ENCODE measurements around the gene HSPA8. TPM values are rescaled to one million over a fixed set of nuclear protein-coding genes. Genes with fewer than 3 reads are reported as not detected.

The HSPA8 gene
- total RNA-seq, 2 donors from 2014 or later: 799 to 842 TPM

- DNase-seq (ENCODE audit: low spot score): no peak
- H3K9me3 ChIP-seq: no peaks in the 10 kb centered on the region
- intact Hi-C loops (cut with DNase I): loop anchor here (10.0 kb wide), 1 partner anchor 188 kb away; no protein-coding TSS in a partner anchor
- WGBS: 56% methylated on average over 5 of the region's 5 CpGs
- TF ChIP-seq CTCF (IDR thresholded peaks at IDR 0.05): no peak
- no peak for TF ChIP-seq POLR2AphosphoS5 (IDR thresholded peaks at IDR 0.05)
- TF ChIP-seq POLR2A (IDR thresholded peaks at IDR 0.05): no peak
- no peaks in the 10 kb centered on the region for H3K27me3 ChIP-seq (replicated peaks; ENCODE audit: insufficient read depth)
- no peak overlapping the region for H3K4me3 ChIP-seq
- no peak overlapping the region for H3K27ac ChIP-seq
- peaks cover 7% of the 10 kb centered on the region for H3K4me1 ChIP-seq (replicated peaks)
- H3K36me3 ChIP-seq: peaks cover 5 to 6% of the 10 kb centered on the region in 2 donors
These were observed 8.8 kb downstream of the HSPA8 start for GRCh38 chr11:123052901-123053721.

- TF ChIP-seq CTCF (IDR thresholded peaks at IDR 0.05) (no peak), POLR2AphosphoS5 (IDR thresholded peaks at IDR 0.05) (no peak), POLR2A (IDR thresholded peaks at IDR 0.05) (no peak)
- intact Hi-C loops (cut with DNase I): loop anchor here (10.0 kb wide), 1 partner anchor 187 kb away; no protein-coding TSS in a partner anchor
These were observed 10.3 kb downstream of the HSPA8 start for GRCh38 chr11:123051634-123052033.

GRCh38 chr11:123051146-123051545, 10.8 kb downstream of the HSPA8 start:
- Histone ChIP-seq H3K36me3 (peaks cover 0 to 3% of the 10 kb centered on the region in 2 donors), H3K4me1 (replicated peaks) (no peaks in the 10 kb centered on the region), H3K27me3 (replicated peaks; ENCODE audit: insufficient read depth) (no peaks in the 10 kb centered on the region), H3K4me3 (no peak overlapping the region), H3K9me3 (no peaks in the 10 kb centered on the region), H3K27ac (no peak overlapping the region)
- intact Hi-C loops (cut with DNase I): loop anchor here (10.0 kb wide), 1 partner anchor 186 kb away; no protein-coding TSS in a partner anchor
- TF ChIP-seq POLR2AphosphoS5 (IDR thresholded peaks at IDR 0.05): no peak
- no peak for TF ChIP-seq CTCF (IDR thresholded peaks at IDR 0.05)
- no peak for TF ChIP-seq POLR2A (IDR thresholded peaks at IDR 0.05)
- no peak for DNase-seq (ENCODE audit: low spot score)
- WGBS: 91% methylated on average over 9 of the region's 9 CpGs

More at GRCh38 chr11:123051634-123052033, 10.3 kb downstream of the HSPA8 start:
- no peaks in the 10 kb centered on the region for H3K9me3 ChIP-seq
- WGBS: 96% methylated on average over 4 of the region's 4 CpGs
- DNase-seq (ENCODE audit: low spot score): no peak
- peaks cover 0 to 6% of the 10 kb centered on the region in 2 donors for H3K36me3 ChIP-seq
- H3K27me3 ChIP-seq (replicated peaks; ENCODE audit: insufficient read depth): no peaks in the 10 kb centered on the region
- no peaks in the 10 kb centered on the region for H3K4me1 ChIP-seq (replicated peaks)
- no peak overlapping the region for H3K4me3 ChIP-seq
- H3K27ac ChIP-seq: no peak overlapping the region

GRCh38 chr11:123047947-123048293, 14.0 kb downstream of the HSPA8 start:
- intact Hi-C loops (cut with DNase I): no loop called here
- no peaks in the 10 kb centered on the region for H3K9me3 ChIP-seq
- H3K4me3 ChIP-seq: no peak overlapping the region
- H3K4me1 ChIP-seq (replicated peaks): no peaks in the 10 kb centered on the region
- DNase-seq (ENCODE audit: low spot score): no peak
- TF ChIP-seq POLR2A (IDR thresholded peaks at IDR 0.05): no peak
- TF ChIP-seq CTCF (IDR thresholded peaks at IDR 0.05): no peak
- TF ChIP-seq POLR2AphosphoS5 (IDR thresholded peaks at IDR 0.05): no peak
- H3K27me3 ChIP-seq (replicated peaks; ENCODE audit: insufficient read depth): no peaks in the 10 kb centered on the region
- no peak overlapping the region for H3K27ac ChIP-seq
- WGBS: 94% methylated on average over 3 of the region's 3 CpGs
- no peaks in the 10 kb centered on the region for H3K36me3 ChIP-seq
